HG02938 (cell line): ENCODE results near the gene ANTXR2.
"Not testable (repeated sequence)": the region's sequence is repeated elsewhere in the genome, so short reads cannot be mapped to it uniquely, and the experiment has no call there.

Experiments used
- ATAC-seq: cut with Tn5 transposase; IDR thresholded peaks from one replicate; pipeline ENCODE4 v1.9.1; 2021; ENCODE audit warnings: mild to moderate bottlenecking, moderate library complexity; ENCODE audit not compliant: unreplicated experiment

Gene ANTXR2

GRCh38 chr4:80027611-80028010 lies 45.4 kb downstream of the ANTXR2 start:
- no peak for ATAC-seq

DNA sequence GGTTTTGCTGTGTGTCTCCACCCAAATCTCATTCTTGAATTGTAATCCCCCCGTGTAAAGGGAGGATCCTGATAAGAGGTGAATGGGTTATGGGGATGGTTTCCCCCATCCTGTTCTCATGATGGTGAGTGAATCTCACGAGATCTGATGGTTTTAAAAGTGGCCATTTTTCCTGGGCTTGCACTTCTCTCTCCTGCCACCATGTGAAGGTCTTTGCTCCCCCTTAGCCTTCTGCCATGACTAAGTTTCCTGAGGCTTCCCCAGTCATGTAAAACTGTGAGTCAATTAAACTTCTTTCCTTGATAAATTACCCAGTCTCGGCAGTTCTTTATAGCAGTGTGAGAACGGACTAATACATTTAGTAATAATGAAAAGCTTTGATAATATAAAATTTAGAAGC lies 46.9 kb downstream of the ANTXR2 start:
- no peak for ATAC-seq

DNA sequence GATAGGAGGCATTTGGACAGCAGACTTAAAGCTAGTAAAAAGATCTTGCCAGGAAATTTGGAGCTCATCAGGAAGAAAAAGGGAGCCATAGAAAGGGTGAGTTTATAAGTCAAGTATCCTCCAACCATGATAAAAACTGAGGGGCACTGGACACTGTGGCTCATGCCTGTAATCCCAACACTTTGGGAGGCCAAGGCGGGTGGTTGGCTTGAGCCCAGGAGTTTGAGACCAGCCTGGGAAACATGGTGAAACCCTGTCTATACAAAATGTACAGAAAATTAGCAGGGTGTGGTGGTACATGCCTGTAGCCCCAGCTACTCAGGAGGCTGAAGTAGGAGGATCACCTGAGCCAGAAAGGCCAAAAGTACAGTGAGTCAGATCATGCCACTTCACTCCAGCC lies 48.7 kb downstream of the ANTXR2 start:
- ATAC-seq: no peak

GRCh38 chr4:80022282-80022681 lies 50.7 kb downstream of the ANTXR2 start:
- ATAC-seq: no peak

DNA sequence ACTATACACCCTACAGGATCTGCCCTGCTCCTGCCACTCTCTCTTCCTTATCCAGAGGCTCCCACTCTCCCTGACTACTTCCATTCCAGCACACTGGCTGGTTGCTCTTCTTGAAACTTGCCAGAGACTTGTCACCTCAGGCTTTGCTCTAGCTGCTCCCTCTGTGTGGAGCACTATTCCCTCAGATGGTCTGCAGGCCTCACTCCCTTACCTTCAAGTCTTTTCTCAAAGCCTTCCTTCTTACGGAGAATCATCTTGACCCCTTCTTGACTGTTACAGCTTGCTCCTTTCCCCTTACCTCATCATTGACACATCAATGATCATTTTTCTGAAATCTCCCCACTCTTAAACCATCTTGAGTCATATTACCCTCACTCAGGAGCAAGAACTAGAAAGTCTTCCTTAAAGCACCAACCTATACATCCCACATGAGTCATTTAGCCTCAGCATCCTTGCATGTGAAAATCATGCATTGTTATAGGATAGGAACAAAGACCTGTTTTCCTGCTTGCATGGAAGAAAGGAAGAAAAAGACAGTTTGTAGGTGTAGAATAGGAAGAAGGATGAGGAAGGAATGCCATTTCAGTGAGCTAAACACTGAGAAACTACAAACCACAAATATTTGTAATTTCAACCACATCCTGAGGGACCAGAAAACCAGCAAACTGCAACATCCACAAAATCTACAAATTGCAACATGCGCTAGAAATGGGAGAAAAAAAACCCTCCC lies 55.7 kb downstream of the ANTXR2 start:
- ATAC-seq: peak; percentile 74

GRCh38 chr4:80016506-80016905 lies 56.5 kb downstream of the ANTXR2 start:
- ATAC-seq: no peak

DNA sequence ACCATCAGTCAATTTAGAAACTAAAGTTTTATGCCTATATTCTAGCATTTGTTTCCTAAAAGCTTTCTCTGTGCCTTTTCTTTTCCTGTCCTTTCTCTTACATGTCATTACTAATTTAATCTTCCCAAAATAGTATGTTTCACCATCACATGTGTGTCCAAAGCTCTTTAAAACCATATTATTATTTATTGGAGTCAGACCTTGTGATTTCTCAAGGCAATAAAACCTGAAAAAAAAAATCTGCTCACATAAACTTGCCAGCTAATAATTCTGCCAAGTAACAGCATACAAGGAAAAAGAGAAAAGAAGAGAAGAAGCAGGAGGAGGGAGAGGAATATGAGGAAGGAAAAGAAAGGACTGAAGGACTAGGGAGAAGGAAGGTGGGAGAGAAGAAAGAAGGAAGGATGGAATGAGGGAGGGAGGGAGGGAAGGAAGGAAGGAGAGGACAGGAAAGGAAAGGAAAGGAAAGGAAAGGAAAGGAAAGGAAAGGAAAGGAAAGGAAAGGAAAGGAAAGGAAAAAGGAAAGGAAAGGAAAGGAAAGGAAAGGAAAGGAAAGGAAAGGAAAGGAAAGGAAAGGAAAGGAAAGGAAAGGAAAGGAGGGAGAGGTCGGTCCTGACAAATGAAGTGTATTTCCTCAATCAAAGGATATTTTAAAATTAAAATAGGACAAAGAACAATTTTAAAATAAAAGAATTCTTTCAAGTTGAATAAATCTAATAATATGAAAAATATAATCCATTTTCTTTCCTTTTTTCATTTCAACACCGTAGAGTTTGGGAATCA lies 57.4 kb downstream of the ANTXR2 start:
- no peak for ATAC-seq

- ATAC-seq: no peak
Measured at GRCh38 chr4:80014531-80014930, 58.5 kb downstream of the ANTXR2 start.

DNA sequence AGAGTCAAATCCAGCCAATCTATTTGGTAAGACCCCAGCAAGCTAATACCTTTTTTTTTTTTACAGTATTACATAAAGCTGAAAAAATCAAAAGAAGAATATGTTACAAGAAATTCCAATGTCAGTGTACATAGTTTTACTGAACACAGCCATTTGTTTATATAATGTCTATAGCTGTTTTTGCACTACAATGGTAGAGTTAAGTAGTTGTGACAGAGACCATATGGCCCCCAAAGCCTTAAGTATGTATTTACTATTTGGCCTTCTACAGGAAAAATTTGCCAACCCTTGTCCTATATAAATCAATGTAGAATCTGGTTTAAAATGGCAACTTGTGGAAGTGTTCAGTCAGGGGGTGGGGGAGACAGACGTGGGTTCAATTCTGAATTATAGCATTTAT lies 60.7 kb downstream of the ANTXR2 start:
- no peak for ATAC-seq

- ATAC-seq: no peak
Measured at GRCh38 chr4:80011636-80012236, 61.3 kb downstream of the ANTXR2 start.

- no peak for ATAC-seq
Measured at GRCh38 chr4:80010316-80010715, 62.7 kb downstream of the ANTXR2 start.

- no peak for ATAC-seq
Measured at GRCh38 chr4:80009806-80010205, 63.2 kb downstream of the ANTXR2 start.

DNA sequence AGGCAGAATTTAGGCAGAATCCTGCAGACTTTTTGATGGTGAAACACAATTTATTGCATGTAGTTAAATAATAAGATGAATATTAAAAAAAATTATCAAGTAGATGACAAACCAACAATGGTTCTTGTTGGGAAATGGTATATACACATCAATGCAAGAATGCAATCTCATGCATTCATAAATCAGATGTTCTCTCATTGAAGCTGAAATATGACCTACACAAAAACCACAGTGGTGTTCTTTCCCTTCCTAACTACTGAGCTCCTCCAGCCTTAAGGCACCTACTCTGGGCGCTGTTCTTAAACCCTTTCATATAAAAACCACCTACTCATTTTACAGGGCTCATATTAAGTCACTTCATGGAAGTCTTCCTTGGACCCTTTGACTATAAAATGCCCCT lies 64.1 kb downstream of the ANTXR2 start:
- ATAC-seq: no peak

- ATAC-seq: no peak
Measured at GRCh38 chr4:80008351-80008750, 64.7 kb downstream of the ANTXR2 start.

DNA sequence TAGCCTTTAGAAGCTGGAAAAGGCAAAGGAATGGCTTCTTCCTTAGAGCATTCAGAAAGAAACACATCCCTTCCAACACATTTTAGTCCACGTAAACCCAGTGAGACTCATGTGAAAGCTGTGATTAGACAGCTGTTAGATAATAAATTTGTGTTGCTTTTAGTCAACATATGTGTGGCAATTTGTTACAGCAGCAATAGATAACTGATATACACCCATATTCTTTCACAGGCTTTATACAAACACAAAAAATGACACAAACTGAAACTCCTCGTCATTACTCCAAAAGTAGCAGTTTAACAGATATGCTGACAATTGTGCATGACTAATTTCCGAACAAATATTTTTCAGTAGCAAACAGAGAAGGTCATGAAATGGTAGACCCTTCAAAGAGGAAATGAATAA lies 65.3 kb downstream of the ANTXR2 start:
- ATAC-seq: peak; percentile 83

- no peak for ATAC-seq
Measured at GRCh38 chr4:80006935-80007744, 65.9 kb downstream of the ANTXR2 start.

- no peak for ATAC-seq
Measured at GRCh38 chr4:80005863-80006262, 67.2 kb downstream of the ANTXR2 start.

DNA sequence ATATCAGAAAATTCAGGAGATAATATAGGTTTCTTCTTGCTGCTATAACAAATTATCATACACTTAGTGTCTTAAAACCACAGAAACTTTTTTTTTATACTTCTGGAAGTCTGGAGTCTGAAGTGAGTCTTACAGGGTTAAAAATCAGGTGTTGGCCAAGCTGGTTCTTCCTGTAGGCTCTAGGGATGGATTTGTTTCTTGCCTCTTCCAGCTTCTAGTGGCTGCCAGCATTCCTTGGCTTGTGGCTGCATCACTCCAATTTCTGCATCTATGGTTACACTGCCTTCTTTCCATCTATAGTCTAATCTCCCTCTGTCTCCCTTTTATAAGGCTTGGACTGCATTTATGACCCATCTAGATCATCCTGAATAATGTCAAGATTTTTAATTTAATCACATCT lies 68.7 kb downstream of the ANTXR2 start:
- ATAC-seq: no peak

GRCh38 chr4:80002559-80002958 lies 70.5 kb downstream of the ANTXR2 start:
- not testable (repeated sequence) for ATAC-seq

- not testable (repeated sequence) for ATAC-seq
Measured at GRCh38 chr4:79999048-79999447, 74.0 kb downstream of the ANTXR2 start.

DNA sequence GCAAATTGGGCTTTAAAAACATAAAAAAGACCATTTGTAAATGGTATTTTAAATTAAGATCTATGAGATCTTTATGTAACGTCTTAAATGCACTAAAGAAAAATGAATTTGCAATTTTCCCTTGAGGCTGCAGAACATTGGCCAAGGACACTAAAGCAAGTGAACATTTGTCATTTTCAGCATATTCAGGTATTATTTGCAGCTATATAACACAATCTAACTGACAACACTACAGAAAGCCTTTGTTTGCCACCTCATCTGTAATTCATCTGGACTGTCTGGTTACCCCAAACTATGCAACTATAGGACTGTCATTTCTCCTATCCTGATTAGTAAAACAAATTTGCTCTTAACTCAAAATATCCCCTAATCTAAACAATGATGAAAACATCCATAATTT lies 74.8 kb downstream of the ANTXR2 start:
- ATAC-seq: no peak
